Adrenal gland (tissue), 12 donors: ENCODE data around the gene INO80C. TPM values are rescaled to one million over a fixed set of nuclear protein-coding genes. Genes with fewer than 3 reads are reported as not detected.

ENCODE experiments used
- DNase-seq, 7 donors: peaks; one replicate each; pipeline ENCODE4 v3.0.0-alpha.2; 2019 to 2020
- H3K27ac ChIP-seq, 5 donors: fragments of 200-600 bp; sonication (generic) in 4 of 5; 1 replicate in 3 of 5; 2 replicates in 2 of 5; pipeline versions ENCODE4 v1.5.1 to v1.8.0; 2016 to 2020; ENCODE audit warnings: mild to moderate bottlenecking in 1 of 5
- H3K27me3 ChIP-seq: fragments of 200-600 bp; 2 replicates; pipeline ENCODE4 v1.8.0; 2021
- H3K36me3 ChIP-seq, 2 donors: fragments of 200-600 bp; replicated peaks in 1 of 2; 1 replicate in 1 of 2; 2 replicates in 1 of 2; pipeline versions ENCODE4 v1.5.1 to v1.8.0; 2018 to 2022
- H3K4me1 ChIP-seq, 2 donors: fragments of 200-600 bp; replicated peaks in 1 of 2; 1 replicate in 1 of 2; 2 replicates in 1 of 2; pipeline versions ENCODE4 v1.5.1 to v1.8.0; 2018 to 2021
- H3K4me3 ChIP-seq, 4 donors: fragments of 200-600 bp; sonication (generic) in 3 of 4; one replicate each; pipeline ENCODE4 v1.5.1; 2016 to 2018
- H3K9me3 ChIP-seq, 3 donors: fragments of 200-600 bp; sonication (generic) in 1 of 3; replicated peaks in 1 of 3; 1 replicate in 2 of 3; 2 replicates in 1 of 3; pipeline versions ENCODE4 v1.5.1 to v1.8.0; 2016 to 2021
- POLR2A ChIP-seq, 2 donors: fragments of 450-650 bp; IDR thresholded peaks; one replicate each; pipeline ENCODE4 v1.6.1; 2017; ENCODE audit warnings: antibody characterized with exemption in 2 of 2, mild to moderate bottlenecking in 2 of 2, moderate library complexity in 1 of 2
- WGBS, 4 donors: extraction: QIAGEN DNeasy Blood & Tissue Kit in 2 of 4; methylation state at CpG; one replicate each; pipeline versions ENCODE4 v1.1.5 to v1.1.7; 2013 to 2017; 5-methylcytosine and 5-hydroxymethylcytosine counted together
- intact Hi-C, 2 donors: fragments of 100-400 bp; cut with DNase I; formaldehyde crosslinking; loops; one replicate each; pipeline versions ENCODE4 v1.14.1 to v1.15.0; 2022 to 2023
- polyA plus RNA-seq, 3 donors: library from polyadenylated mRNA; stranded (reverse); fragments of 200-250 nt in 2 of 3; fragments of 350-450 nt in 1 of 3; fragmentation: Illumina TruSeq in 1 of 3; extraction: RNeasy Lipid Tissue Mini Kit (QIAGEN cat#74804) in 1 of 3; gene quantifications; one replicate each; pipeline ENCODE4 v1.2.3, GENCODE V29; 2013 to 2014
- total RNA-seq, 9 donors: library from RNA; depleted of rRNA in 4 of 9; stranded (reverse); fragments of >200 nt in 4 of 9; fragments of 120-200 nt in 1 of 9; fragmentation: NEBNext Ultra II Directional in 1 of 9; extraction: Animal tissue kit (Norgen Biotek cat#: 25700) in 1 of 9; gene quantifications; one replicate each; pipeline versions ENCODE4 v1.1.0 to v1.2.4, GENCODE V29; 2013 to 2023
- TF ChIP-seq, protein P1 (sequence below), 6 experiments: fragments of 450-650 bp in 4 of 6; fragments of 200-600 bp in 2 of 6; sonication (generic) in 1 of 6; IDR thresholded peaks; 1 replicate in 5 of 6; 2 replicates in 1 of 6; pipeline versions ENCODE4 v1.5.1 to v1.8.0; 2016 to 2021; ENCODE audit warnings: antibody characterized with exemption in 6 of 6, mild to moderate bottlenecking in 2 of 6, moderate library complexity in 1 of 6
- donor health status: healthy with polysubstance abuse.
- donor health status: Bipolar disorder and iron deficiency.
- donor health status: DM: yes; HTN: yes; CAD: no.
- donor health status: DM: no; HTN: no; CAD: no.
- donor health status: DM: no; HTN: no; CAD: no.
- donor health status: DM: yes; HTN: yes; CAD: no.

Gene INO80C
- total and polyA plus RNA-seq, 12 donors: 3.6 to 29.6 (median 19.6) TPM

DNA sequence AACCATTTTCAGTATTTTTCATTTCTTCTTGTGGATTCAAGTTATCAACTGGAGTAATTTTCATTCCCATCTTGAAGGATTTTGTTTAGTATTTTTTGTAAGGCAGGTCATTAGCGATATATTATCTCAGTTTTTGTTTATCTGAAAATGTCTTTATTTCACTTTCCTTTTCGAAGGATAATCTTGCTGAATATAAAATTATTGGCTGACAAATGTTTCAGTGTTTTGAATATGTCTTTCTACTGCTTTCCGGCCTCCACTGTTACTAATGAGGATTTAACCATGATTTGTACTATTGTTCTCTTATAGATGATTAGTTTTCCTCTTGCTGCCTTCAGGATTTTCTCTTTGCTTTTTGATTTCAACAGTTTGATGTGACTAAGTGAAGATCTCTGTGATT, 62.4 kb downstream of the INO80C start:
- no peaks in the 10 kb centered on the region for H3K27me3 ChIP-seq

DNA sequence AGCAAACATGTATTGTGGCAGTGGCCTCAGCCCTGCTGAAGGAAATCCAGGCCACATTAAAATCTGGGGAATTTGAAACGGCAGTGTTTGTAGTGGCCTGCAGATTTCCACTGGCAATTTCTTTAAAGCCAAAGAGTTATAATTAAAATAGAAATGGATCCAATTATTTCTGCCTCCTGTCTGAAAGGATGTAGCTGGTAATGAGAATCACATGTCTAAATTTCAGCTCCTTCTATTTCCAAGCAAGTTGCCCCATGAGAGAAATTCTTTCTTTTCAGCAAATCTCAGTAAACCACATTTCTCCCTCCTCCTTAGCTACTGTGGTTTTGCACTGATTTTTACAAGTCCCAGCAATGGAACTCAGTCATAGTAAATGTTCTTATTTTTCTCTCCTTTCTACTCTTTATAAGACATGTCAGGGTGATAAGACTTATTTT, 65.2 kb downstream of the INO80C start:
- WGBS, 4 donors: 35 to 52% (median 43%) methylated on average over 1 of the region's 1 CpG
- no peak for DNase-seq
- Histone ChIP-seq H3K27me3 (no peaks in the 10 kb centered on the region), H3K36me3 (no peaks in the 10 kb centered on the region), H3K4me3 (no peak overlapping the region), H3K4me1 (no peaks in the 10 kb centered on the region), H3K9me3 (peaks cover 0 to 18% (median 0%) of the 10 kb centered on the region in 3 donors), H3K27ac (no peak overlapping the region)
- TF ChIP-seq, protein P1, sequence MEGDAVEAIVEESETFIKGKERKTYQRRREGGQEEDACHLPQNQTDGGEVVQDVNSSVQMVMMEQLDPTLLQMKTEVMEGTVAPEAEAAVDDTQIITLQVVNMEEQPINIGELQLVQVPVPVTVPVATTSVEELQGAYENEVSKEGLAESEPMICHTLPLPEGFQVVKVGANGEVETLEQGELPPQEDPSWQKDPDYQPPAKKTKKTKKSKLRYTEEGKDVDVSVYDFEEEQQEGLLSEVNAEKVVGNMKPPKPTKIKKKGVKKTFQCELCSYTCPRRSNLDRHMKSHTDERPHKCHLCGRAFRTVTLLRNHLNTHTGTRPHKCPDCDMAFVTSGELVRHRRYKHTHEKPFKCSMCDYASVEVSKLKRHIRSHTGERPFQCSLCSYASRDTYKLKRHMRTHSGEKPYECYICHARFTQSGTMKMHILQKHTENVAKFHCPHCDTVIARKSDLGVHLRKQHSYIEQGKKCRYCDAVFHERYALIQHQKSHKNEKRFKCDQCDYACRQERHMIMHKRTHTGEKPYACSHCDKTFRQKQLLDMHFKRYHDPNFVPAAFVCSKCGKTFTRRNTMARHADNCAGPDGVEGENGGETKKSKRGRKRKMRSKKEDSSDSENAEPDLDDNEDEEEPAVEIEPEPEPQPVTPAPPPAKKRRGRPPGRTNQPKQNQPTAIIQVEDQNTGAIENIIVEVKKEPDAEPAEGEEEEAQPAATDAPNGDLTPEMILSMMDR (IDR thresholded peaks at IDR 0.05): no peak
- TF ChIP-seq POLR2A (IDR thresholded peaks at IDR 0.05): no peak
- intact Hi-C loops: no loop called here

More for the DNA sequence above, 62.4 kb downstream of the INO80C start:
- intact Hi-C loops: no loop called here
- Histone ChIP-seq H3K27ac (no peak overlapping the region), H3K4me3 (no peak overlapping the region), H3K4me1 (no peaks in the 10 kb centered on the region), H3K36me3 (no peaks in the 10 kb centered on the region), H3K9me3 (peaks cover 0 to 18% (median 0%) of the 10 kb centered on the region in 3 donors)
- 91 to 95% (median 94%) methylated on average over 3 of the region's 3 CpGs for WGBS, 4 donors
- no peak for DNase-seq
- TF ChIP-seq, protein P1 (IDR thresholded peaks at IDR 0.05): no peak
- TF ChIP-seq POLR2A (IDR thresholded peaks at IDR 0.05): no peak

DNA sequence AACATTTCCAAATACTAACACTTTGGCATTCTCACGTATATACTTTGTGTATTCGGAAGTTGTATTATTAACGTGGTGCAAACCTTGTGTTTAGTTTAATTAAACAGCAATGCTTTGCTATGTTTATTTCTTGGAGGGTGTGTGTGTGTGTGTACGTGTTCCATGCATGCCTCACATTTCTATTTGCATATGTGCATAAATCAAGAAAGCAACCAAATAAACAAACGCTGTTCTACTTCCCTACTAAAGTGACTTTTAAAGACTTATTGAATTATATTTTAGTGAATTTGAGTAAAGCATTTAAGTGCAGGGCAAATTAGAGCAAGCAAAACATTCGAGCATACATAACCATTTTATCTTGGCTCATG, 66.4 kb downstream of the INO80C start:
- Histone ChIP-seq H3K27ac (no peak overlapping the region), H3K27me3 (no peaks in the 10 kb centered on the region), H3K36me3 (no peaks in the 10 kb centered on the region), H3K4me3 (no peak overlapping the region), H3K9me3 (peaks cover 0 to 18% (median 0%) of the 10 kb centered on the region in 3 donors), H3K4me1 (no peaks in the 10 kb centered on the region)
- no peak for DNase-seq
- TF ChIP-seq, protein P1 (IDR thresholded peaks at IDR 0.05): no peak
- TF ChIP-seq POLR2A (IDR thresholded peaks at IDR 0.05): no peak
- WGBS, 4 donors: 77 to 88% (median 84%) methylated on average over 6 of the region's 6 CpGs
- intact Hi-C loops: no loop called here

DNA sequence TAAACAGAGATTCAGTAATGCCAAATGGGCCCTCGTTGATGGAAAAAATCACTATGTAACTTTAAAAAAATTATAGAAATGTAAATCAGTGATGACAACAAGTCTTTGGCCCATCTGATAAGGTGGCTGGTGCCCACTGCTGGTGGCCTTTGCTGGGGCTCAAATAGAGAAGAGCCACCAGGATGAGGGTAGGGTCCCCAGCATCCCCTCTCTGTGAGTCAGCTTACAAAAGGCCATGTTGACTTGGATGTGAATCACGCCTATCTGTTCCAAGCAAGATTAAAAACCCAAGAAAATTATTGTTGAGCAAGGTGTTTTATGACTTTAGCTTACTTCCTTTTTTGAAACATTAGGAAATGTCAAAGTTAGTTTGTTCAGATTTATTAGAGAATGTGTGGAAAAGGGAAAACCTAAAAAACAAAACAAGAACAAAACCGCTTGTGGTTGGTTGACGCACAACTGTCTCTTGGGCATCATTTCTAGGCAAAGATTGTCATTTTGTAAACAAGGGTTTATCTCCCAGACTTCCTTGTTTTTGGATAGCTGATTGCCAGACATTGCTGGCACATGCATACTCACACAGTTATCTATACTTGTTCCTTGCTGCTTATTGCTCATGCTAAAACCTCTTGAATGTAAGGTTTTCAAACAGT, 66.9 kb downstream of the INO80C start:
- H3K4me1 ChIP-seq: no peaks in the 10 kb centered on the region

More for the DNA sequence above, 66.9 kb downstream of the INO80C start:
- intact Hi-C loops: no loop called here
- H3K27me3 ChIP-seq: no peaks in the 10 kb centered on the region
- H3K27ac ChIP-seq: no peak overlapping the region
- no peak for TF ChIP-seq POLR2A (IDR thresholded peaks at IDR 0.05)
- TF ChIP-seq, protein P1 (IDR thresholded peaks at IDR 0.05): no peak
- 54 to 59% (median 56%) methylated on average over 4 of the region's 4 CpGs for WGBS, 4 donors
- H3K36me3 ChIP-seq: no peaks in the 10 kb centered on the region
- no peak for DNase-seq
- H3K9me3 ChIP-seq: peaks cover 0 to 18% (median 0%) of the 10 kb centered on the region in 3 donors
- H3K4me3 ChIP-seq: no peak overlapping the region
